CD14-positive monocyte (primary cell): ENCODE data around the gene FGF4. TPM values are rescaled to one million over a fixed set of nuclear protein-coding genes. Genes with fewer than 3 reads are reported as not detected.
"Not testable (repeated sequence)": the region's sequence is repeated elsewhere in the genome, so short reads cannot be mapped to it uniquely, and the experiment has no call there.

Experiments
- DNase-seq, 3 donors: peaks; one replicate each; pipeline ENCODE4 v3.0.0-alpha.2; 2011 to 2022
- H2AFZ ChIP-seq: 2 replicates; pipeline ENCODE4 v1.6.0; 2012; ENCODE audit warnings: mild to moderate bottlenecking, low read depth, low read length, inconsistent platforms; ENCODE audit not compliant: insufficient read depth, poor library complexity, severe bottlenecking
- H3K27ac ChIP-seq, 2 donors: 1 replicate in 1 of 2; 2 replicates in 1 of 2; pipeline ENCODE4 v1.5.1; 2012 to 2013; ENCODE audit warnings: low read length in 2 of 2, control low read depth in 1 of 2, inconsistent platforms in 1 of 2, low read depth in 1 of 2, mild to moderate bottlenecking in 1 of 2
- H3K27me3 ChIP-seq, 2 donors: one replicate each; pipeline versions ENCODE4 v1.6.0 to v1.6.1; 2011 to 2013; ENCODE audit warnings: low read length in 2 of 2; ENCODE audit not compliant: control insufficient read depth in 2 of 2, insufficient read depth in 2 of 2
- H3K36me3 ChIP-seq, 2 donors: replicated peaks in 1 of 2; 1 replicate in 1 of 2; 2 replicates in 1 of 2; pipeline versions ENCODE4 v1.5.1 to v1.6.1; 2012 to 2013; ENCODE audit warnings: low read length in 2 of 2, control low read depth in 1 of 2, inconsistent platforms in 1 of 2, mild to moderate bottlenecking in 1 of 2; ENCODE audit not compliant: insufficient read depth in 2 of 2, control insufficient read depth in 1 of 2
- H3K4me1 ChIP-seq, 2 donors: 1 replicate in 1 of 2; 2 replicates in 1 of 2; pipeline versions ENCODE4 v1.5.1 to v1.6.1; 2012 to 2013; ENCODE audit warnings: low read length in 2 of 2, control low read depth in 1 of 2, inconsistent platforms in 1 of 2, mild to moderate bottlenecking in 1 of 2, moderate library complexity in 1 of 2; ENCODE audit not compliant: insufficient read depth in 2 of 2, control insufficient read depth in 1 of 2
- H3K4me2 ChIP-seq: replicated peaks from 2 replicates; pipeline ENCODE3; 2012; ENCODE audit warnings: low read length, moderate library complexity, mild to moderate bottlenecking; ENCODE audit not compliant: poor library complexity, severe bottlenecking; ENCODE audit errors: extremely low read depth
- H3K4me3 ChIP-seq, 3 experiments: fragments of 200-600 bp in 1 of 3; sonication (generic) in 1 of 3; replicated peaks in 1 of 3; 1 replicate in 2 of 3; 2 replicates in 1 of 3; pipeline ENCODE4 v1.5.1; 2011 to 2013; ENCODE audit warnings: low read length in 3 of 3, mild to moderate bottlenecking in 3 of 3, control low read depth in 2 of 3, low read depth in 2 of 3, inconsistent platforms in 1 of 3, moderate library complexity in 1 of 3
- H3K79me2 ChIP-seq: 2 replicates; pipeline ENCODE4 v1.6.0; 2012; ENCODE audit warnings: mild to moderate bottlenecking, control low read depth, inconsistent platforms, low read length, moderate library complexity; ENCODE audit not compliant: insufficient read depth
- H3K9ac ChIP-seq: 2 replicates; pipeline ENCODE4 v1.6.0; 2017; ENCODE audit warnings: low read length, mild to moderate bottlenecking; ENCODE audit not compliant: insufficient read depth, poor library complexity, severe bottlenecking
- H3K9me3 ChIP-seq, 2 donors: replicated peaks in 1 of 2; 1 replicate in 1 of 2; 2 replicates in 1 of 2; pipeline versions ENCODE4 v1.5.1 to v1.6.1; 2012 to 2013; ENCODE audit warnings: low read length in 2 of 2, control low read depth in 1 of 2; ENCODE audit not compliant: control insufficient read depth in 1 of 2, insufficient read depth in 1 of 2
- H4K20me1 ChIP-seq: 2 replicates; pipeline ENCODE4 v1.6.0; 2012; ENCODE audit warnings: mild to moderate bottlenecking, low read length, control low read depth, moderate library complexity; ENCODE audit not compliant: insufficient read depth
- H3K27ac Mint-ChIP-seq, 7 donors: one replicate each; pipeline ENCODE4 v1.8.0; 2020; ENCODE audit warnings: mild to moderate bottlenecking in 7 of 7, mixed read lengths in 7 of 7, moderate library complexity in 6 of 7, inconsistent platforms in 2 of 7
- H3K27me3 Mint-ChIP-seq, 3 donors: one replicate each; pipeline ENCODE4 v1.8.0; 2021 to 2022; ENCODE audit warnings: low read depth in 3 of 3, mild to moderate bottlenecking in 3 of 3, mixed read lengths in 3 of 3, moderate library complexity in 3 of 3, inconsistent platforms in 1 of 3
- H3K36me3 Mint-ChIP-seq, 2 donors: one replicate each; pipeline ENCODE4 v1.8.0; 2020; ENCODE audit warnings: mixed read lengths in 2 of 2, inconsistent platforms in 1 of 2, mild to moderate bottlenecking in 1 of 2
- H3K4me1 Mint-ChIP-seq: one replicate; pipeline ENCODE4 v1.8.0; 2020; ENCODE audit warnings: mild to moderate bottlenecking, mixed read lengths
- H3K4me3 Mint-ChIP-seq, 2 donors: one replicate each; pipeline ENCODE4 v1.8.0; 2020; ENCODE audit warnings: mild to moderate bottlenecking in 2 of 2, mixed read lengths in 2 of 2, moderate library complexity in 1 of 2
- H3K9me3 Mint-ChIP-seq, 7 donors: one replicate each; pipeline ENCODE4 v1.8.0; 2020 to 2022; ENCODE audit warnings: mixed read lengths in 7 of 7, mild to moderate bottlenecking in 6 of 7, moderate library complexity in 6 of 7, inconsistent platforms in 2 of 7
- CTCF ChIP-seq: fragments of 200-600 bp; IDR thresholded peaks from one replicate; pipeline ENCODE4 v1.8.0; 2022; ENCODE audit warnings: antibody characterized with exemption, mild to moderate bottlenecking
- WGBS: methylation state at CpG from one replicate; pipeline ENCODE4 v1.1.5; 2013; ENCODE audit warnings: missing lambda C conversion rate; ENCODE audit not compliant: insufficient coverage; 5-methylcytosine and 5-hydroxymethylcytosine counted together
- intact Hi-C, 2 donors: fragments of 100-400 bp; cut with micrococcal nuclease; formaldehyde crosslinking; loops; one replicate each; pipeline versions ENCODE4 v1.15.0 to v1.15.1; 2023
- polyA plus RNA-seq, 3 donors: library from polyadenylated mRNA; depleted of rRNA in 1 of 3; unstranded in 2 of 3; stranded (reverse) in 1 of 3; fragments of 300-500 nt in 2 of 3; fragments of >200 nt in 1 of 3; fragmentation: Illumina TruSeq in 2 of 3; gene quantifications; 1 replicate in 2 of 3; 2 replicates in 1 of 3; pipeline ENCODE4 v1.2.3, GENCODE V29; 2012 to 2021

Gene FGF4
- polyA plus RNA-seq, 3 donors = not detected

- intact Hi-C loops = no loop called here
- no peaks in the 10 kb centered on the region for H3K36me3 Mint-ChIP-seq
- Histone ChIP-seq H3K27ac (no peak overlapping the region), H3K4me2 (no peak overlapping the region), H3K4me1 (no peaks in the 10 kb centered on the region), H3K36me3 (no peaks in the 10 kb centered on the region), H3K27me3 (peaks cover 10 to 42% of the 10 kb centered on the region in 2 donors), H4K20me1 (no peaks in the 10 kb centered on the region), H3K9ac (no peak overlapping the region), H3K9me3 (no peaks in the 10 kb centered on the region), H3K79me2 (no peaks in the 10 kb centered on the region), H3K4me3 (no peak overlapping the region), H2AFZ (no peak overlapping the region)
- 20% methylated on average over 3 of the region's 5 CpGs for WGBS
- no peak for DNase-seq
- H3K4me3 Mint-ChIP-seq = no peak overlapping the region
- H3K27me3 Mint-ChIP-seq = peaks cover 38 to 57% (median 41%) of the 10 kb centered on the region in 3 donors
- H3K27ac Mint-ChIP-seq = no peak overlapping the region
- no peak for TF ChIP-seq CTCF
- H3K9me3 Mint-ChIP-seq = peaks cover 0 to 9% (median 0%) of the 10 kb centered on the region in 7 donors
- no peaks in the 10 kb centered on the region for H3K4me1 Mint-ChIP-seq
These were observed 4.6 kb downstream of the FGF4 start for GRCh38 chr11:69770540-69770939.

- no peak overlapping the region for H3K4me3 Mint-ChIP-seq
These were observed 9.6 kb downstream of the FGF4 start for GRCh38 chr11:69765498-69765995.

GRCh38 chr11:69764918-69765317 lies 10.2 kb downstream of the FGF4 start:
- H3K9ac ChIP-seq, H3K27ac ChIP-seq, H2AFZ ChIP-seq, H3K36me3 ChIP-seq, DNase-seq, H3K79me2 ChIP-seq, H3K4me1 Mint-ChIP-seq, H3K27ac Mint-ChIP-seq, H3K4me3 ChIP-seq, H3K4me2 ChIP-seq, intact Hi-C loops, H3K4me3 Mint-ChIP-seq, H4K20me1 ChIP-seq, H3K36me3 Mint-ChIP-seq, H3K9me3 ChIP-seq, H3K4me1 ChIP-seq, H3K9me3 Mint-ChIP-seq, H3K27me3 ChIP-seq: not testable (repeated sequence)
- 100% methylated on average over 2 of the region's 7 CpGs for WGBS
- peaks cover 9 to 17% (median 9%) of the 10 kb centered on the region in 3 donors for H3K27me3 Mint-ChIP-seq

More at GRCh38 chr11:69765498-69765995, 9.6 kb downstream of the FGF4 start:
- H3K4me2 ChIP-seq = no peak overlapping the region
- no peak overlapping the region for H3K9ac ChIP-seq
- H3K4me1 ChIP-seq = no peaks in the 10 kb centered on the region
- H3K9me3 ChIP-seq = no peaks in the 10 kb centered on the region
- H3K27me3 Mint-ChIP-seq = peaks cover 9 to 21% (median 11%) of the 10 kb centered on the region in 3 donors
- 90% methylated on average over 8 of the region's 10 CpGs for WGBS
- DNase-seq = no peak
- H3K36me3 ChIP-seq = no peaks in the 10 kb centered on the region
- H3K79me2 ChIP-seq = no peaks in the 10 kb centered on the region
- H3K27ac Mint-ChIP-seq = no peak overlapping the region
- no peaks in the 10 kb centered on the region for H3K4me1 Mint-ChIP-seq
- H3K36me3 Mint-ChIP-seq = no peaks in the 10 kb centered on the region
- H4K20me1 ChIP-seq = no peaks in the 10 kb centered on the region
- H3K4me3 ChIP-seq = no peak overlapping the region
- H3K9me3 Mint-ChIP-seq = peaks cover 0 to 6% (median 0%) of the 10 kb centered on the region in 7 donors
- no peak overlapping the region for H2AFZ ChIP-seq
- intact Hi-C loops = no loop called here
- TF ChIP-seq CTCF = no peak
- no peak overlapping the region for H3K27ac ChIP-seq
- H3K27me3 ChIP-seq = peaks cover under 1 to 6% of the 10 kb centered on the region in 2 donors
